ENCODE measurements around the gene HOOK1.
"Not testable (repeated sequence)": the region's sequence is repeated elsewhere in the genome, so short reads cannot be mapped to it uniquely, and the experiment has no call there.

The HOOK1 gene

GRCh38 chr1:59819566-59820438, 5.1 kb downstream of the HOOK1 start:
- DNase-seq (ENCODE audit: low read depth, low spot score) = no peak
- H3K27ac ChIP-seq = no peak overlapping the region

GRCh38 chr1:59827055-59827643, 12.4 kb downstream of the HOOK1 start:
- H3K27ac ChIP-seq = no peak overlapping the region

GRCh38 chr1:59828160-59828559, 13.4 kb downstream of the HOOK1 start:
- no peak for DNase-seq (ENCODE audit: low read depth, low spot score)

More at GRCh38 chr1:59827055-59827643, 12.4 kb downstream of the HOOK1 start:
- DNase-seq (ENCODE audit: low read depth, low spot score) = no peak

GRCh38 chr1:59831529-59831928, 16.8 kb downstream of the HOOK1 start:
- no peak overlapping the region for H3K27ac ChIP-seq
- no peak for DNase-seq (ENCODE audit: low read depth, low spot score)

More at GRCh38 chr1:59828160-59828559, 13.4 kb downstream of the HOOK1 start:
- H3K27ac ChIP-seq = no peak overlapping the region

- no peak for DNase-seq (ENCODE audit: low read depth, low spot score)
- H3K27ac ChIP-seq = peak overlapping the region; percentile 36
Measured at GRCh38 chr1:59833022-59833421, 18.3 kb downstream of the HOOK1 start.

- DNase-seq (ENCODE audit: low read depth, low spot score) = peak; percentile 39
- H3K27ac ChIP-seq = peak overlapping the region; percentile 36
Measured at GRCh38 chr1:59833991-59834390, 19.2 kb downstream of the HOOK1 start.

- not testable (repeated sequence) for H3K27ac ChIP-seq; DNase-seq (ENCODE audit: low read depth, low spot score)
Measured at GRCh38 chr1:59837857-59838256, 23.1 kb downstream of the HOOK1 start.

- no peak for DNase-seq (ENCODE audit: low read depth, low spot score)
- no peak overlapping the region for H3K27ac ChIP-seq
Measured at GRCh38 chr1:59845091-59845490, 30.3 kb downstream of the HOOK1 start.

GRCh38 chr1:59846209-59846894, 31.6 kb downstream of the HOOK1 start:
- H3K27ac ChIP-seq = no peak overlapping the region
- DNase-seq (ENCODE audit: low read depth, low spot score) = no peak

- DNase-seq (ENCODE audit: low read depth, low spot score) = no peak
Measured at GRCh38 chr1:59846895-59847282, 32.1 kb downstream of the HOOK1 start.

GRCh38 chr1:59852117-59852516, 37.4 kb downstream of the HOOK1 start:
- no peak for DNase-seq (ENCODE audit: low read depth, low spot score)
- H3K27ac ChIP-seq = no peak overlapping the region

More at GRCh38 chr1:59846895-59847282, 32.1 kb downstream of the HOOK1 start:
- no peak overlapping the region for H3K27ac ChIP-seq

GRCh38 chr1:59855297-59855696, 40.5 kb downstream of the HOOK1 start:
- DNase-seq (ENCODE audit: low read depth, low spot score); H3K27ac ChIP-seq: not testable (repeated sequence)

- peak overlapping the region; percentile 33 for H3K27ac ChIP-seq
- DNase-seq (ENCODE audit: low read depth, low spot score) = no peak
Measured at GRCh38 chr1:59856725-59857338, 42.1 kb downstream of the HOOK1 start.

GRCh38 chr1:59857679-59858354, 43.1 kb downstream of the HOOK1 start:
- DNase-seq (ENCODE audit: low read depth, low spot score) = no peak
- H3K27ac ChIP-seq = no peak overlapping the region

- H3K27ac ChIP-seq = no peak overlapping the region
- no peak for DNase-seq (ENCODE audit: low read depth, low spot score)
Measured at GRCh38 chr1:59866462-59866861, 51.7 kb downstream of the HOOK1 start.

GRCh38 chr1:59871746-59872145, 57.0 kb downstream of the HOOK1 start:
- DNase-seq (ENCODE audit: low read depth, low spot score) = no peak
- H3K27ac ChIP-seq = no peak overlapping the region

GRCh38 chr1:59877108-59877682, 62.4 kb downstream of the HOOK1 start:
- no peak overlapping the region for H3K27ac ChIP-seq

GRCh38 chr1:59878370-59878769, 63.6 kb downstream of the HOOK1 start:
- H3K27ac ChIP-seq = no peak overlapping the region
- DNase-seq (ENCODE audit: low read depth, low spot score) = no peak

More at GRCh38 chr1:59877108-59877682, 62.4 kb downstream of the HOOK1 start:
- DNase-seq (ENCODE audit: low read depth, low spot score) = no peak

GRCh38 chr1:59879574-59879973, 64.8 kb downstream of the HOOK1 start:
- DNase-seq (ENCODE audit: low read depth, low spot score) = peak; percentile 33
- H3K27ac ChIP-seq = no peak overlapping the region
